K562 (cell line): ENCODE measurements around the gene PGLYRP1. TPM values are rescaled to one million over a fixed set of nuclear protein-coding genes. Genes with fewer than 3 reads are reported as not detected.
A peak's percentile ranks its signal among the peaks of the same experiment; 100 is the strongest.

ENCODE experiments used
- ATAC-seq: fragments of 200-7000 bp; cut with Tn5 transposase; 3 replicates; pipeline ENCODE4 v1.9.1; 2020; ENCODE audit warnings: moderate library complexity
- BruUV-seq: library from RNA; stranded (reverse); fragments of 400-500 nt; replicated peaks from 2 replicates; lab custom pipeline; 2021; lab: Mats Ljungman, UMichigan
- CTCF ChIA-PET: fragments of 300-600 bp; formaldehyde crosslinking; extraction: SDS; loops from one replicate; lab custom pipeline; 2021; ENCODE audit warnings: low intra/inter-chr PET ratio; lab: Yijun Ruan, JAX
- POLR2A ChIA-PET: fragments of 300-600, 350-650 bp; sonication (Branson Sonifier 250); formaldehyde crosslinking; extraction: SDS; loops from one replicate; lab custom pipeline; 2021; ENCODE audit warnings: antibody characterized with exemption, inconsistent platforms; lab: Yijun Ruan, JAX
- DNase-seq, 4 experiments: peaks; one replicate each; pipeline versions ENCODE4 v3.0.0 to v3.0.0-alpha.2; 2011 to 2018; ENCODE audit warnings: low spot score in 3 of 4, mixed read lengths in 3 of 4; ENCODE audit errors: extremely low read depth in 1 of 4
- FAIRE-seq: peaks from 2 replicates; lab custom pipeline; 2011; peaks lifted over from hg19 to GRCh38; lab: Jason Lieb, UNC
- H2AFZ ChIP-seq: 2 replicates; pipeline ENCODE4 v1.6.0; 2011; ENCODE audit warnings: low read depth, low read length, control low read depth, inconsistent platforms
- H3K27ac ChIP-seq: fragments of 200-600 bp; 3 replicates; pipeline ENCODE4 v1.8.0; 2011; ENCODE audit warnings: low read depth, mild to moderate bottlenecking, control low read depth, inconsistent platforms, low read length, moderate library complexity, mixed read lengths; ENCODE audit errors: extremely low read depth
- H3K27me3 ChIP-seq, 2 experiments: fragments of 300-600 bp in 1 of 2; 2 replicates in 1 of 2; 3 replicates in 1 of 2; pipeline versions ENCODE4 v1.6.0 to v1.8.0; 2011; ENCODE audit warnings: inconsistent platforms in 2 of 2, low read length in 2 of 2, mild to moderate bottlenecking in 1 of 2, mixed read lengths in 1 of 2, moderate library complexity in 1 of 2; ENCODE audit not compliant: control insufficient read depth in 2 of 2, insufficient read depth in 2 of 2
- H3K36me3 ChIP-seq: fragments of 300-600 bp; 3 replicates; pipeline ENCODE4 v1.8.0; 2011; ENCODE audit warnings: mild to moderate bottlenecking, low read length, inconsistent platforms; ENCODE audit not compliant: control insufficient read depth, insufficient read depth
- H3K4me1 ChIP-seq, 2 experiments: fragments of 200-600 bp in 1 of 2; replicated peaks in 1 of 2; 2 replicates in 1 of 2; 3 replicates in 1 of 2; pipeline versions ENCODE4 v1.5.1 to v1.8.0; 2011; ENCODE audit warnings: inconsistent platforms in 2 of 2, low read length in 2 of 2, mild to moderate bottlenecking in 1 of 2, mixed read lengths in 1 of 2, moderate library complexity in 1 of 2; ENCODE audit not compliant: control insufficient read depth in 2 of 2, insufficient read depth in 2 of 2
- H3K4me2 ChIP-seq: 2 replicates; pipeline ENCODE4 v1.6.1; 2011; ENCODE audit warnings: low read length, control low read depth, inconsistent platforms, mixed read lengths; ENCODE audit not compliant: insufficient read depth
- H3K4me3 ChIP-seq: fragments of 200-600 bp; sonication (generic), shearing (Covaris generic); 2 replicates; pipeline ENCODE4 v1.5.1; 2016; ENCODE audit warnings: control low read depth, inconsistent platforms
- H3K79me2 ChIP-seq: fragments of 200-600 bp; 3 replicates; pipeline ENCODE4 v1.8.0; 2011; ENCODE audit warnings: low read length, inconsistent platforms; ENCODE audit not compliant: control insufficient read depth, insufficient read depth
- H3K9ac ChIP-seq, 2 experiments: 2 replicates each; pipeline versions ENCODE4 v1.6.0 to v1.6.1; 2011; ENCODE audit warnings: low read depth in 2 of 2, low read length in 2 of 2, control low read depth in 1 of 2, inconsistent platforms in 1 of 2, mild to moderate bottlenecking in 1 of 2, mixed read lengths in 1 of 2; ENCODE audit not compliant: insufficient read depth in 1 of 2
- H3K9me1 ChIP-seq: one replicate; pipeline ENCODE4 v1.6.0; 2011; ENCODE audit warnings: inconsistent platforms, mild to moderate bottlenecking, low read length, moderate library complexity; ENCODE audit not compliant: control insufficient read depth, insufficient read depth
- H3K9me3 ChIP-seq: replicated peaks from 2 replicates; pipeline ENCODE4 v1.5.1; 2011; ENCODE audit warnings: low read depth, low read length, inconsistent platforms; ENCODE audit not compliant: control insufficient read depth, insufficient read depth
- H4K20me1 ChIP-seq: replicated peaks from 2 replicates; pipeline ENCODE4 v1.6.1; 2011; ENCODE audit warnings: low read length, inconsistent platforms, mixed read lengths; ENCODE audit not compliant: control insufficient read depth, insufficient read depth
- ATF7 ChIP-seq: fragments of 450-650 bp; IDR thresholded peaks from 2 replicates; pipeline ENCODE4 v1.7.1; 2014; ENCODE audit warnings: mild to moderate bottlenecking, moderate library complexity
- BDP1 ChIP-seq: IDR thresholded peaks from 3 replicates; pipeline ENCODE4 v1.6.1; 2011; ENCODE audit not compliant: insufficient read length, insufficient read depth
- HLTF ChIP-seq: fragments of 450-650 bp; IDR thresholded peaks from 2 replicates; pipeline ENCODE4 v1.6.1; 2016
- IRF2 ChIP-seq: sonication (generic); formaldehyde crosslinking; IDR thresholded peaks from 2 replicates; pipeline ENCODE4 v1.8.1; 2022; ENCODE audit warnings: mild to moderate bottlenecking, missing genetic modification reagents
- NFIC ChIP-seq: fragments of 450-650 bp; IDR thresholded peaks from 2 replicates; pipeline ENCODE4 v1.6.1; 2017; ENCODE audit warnings: mild to moderate bottlenecking, inconsistent platforms
- WGBS: fragments of 100-300 bp; shearing (Covaris generic); methylation state at CpG from one replicate; pipeline ENCODE4 v1.1.6; 2016; ENCODE audit warnings: low coverage, mixed read lengths; ENCODE audit not compliant: insufficient coverage; ENCODE audit errors: missing lambda C conversion rate; 5-methylcytosine and 5-hydroxymethylcytosine counted together
- in situ Hi-C: fragments of 300-500 bp; cut with MboI; formaldehyde crosslinking; loops from 4 replicates; pipeline ENCODE4 v1.15.0; 2018; ENCODE audit warnings: inconsistent platforms, mixed read lengths
- intact Hi-C: fragments of 100-400 bp; cut with micrococcal nuclease; formaldehyde crosslinking; loops from 2 replicates; pipeline ENCODE4 v1.14.2; 2022
- polyA plus RNA-seq, 8 experiments: library from polyadenylated mRNA; depleted of rRNA in 4 of 8; stranded (reverse) in 5 of 8; unstranded in 3 of 8; fragments of >200 nt; fragmentation: Nextera tagmentation in 2 of 8; fragmentation: Illumina TruSeq in 1 of 8; extraction: Ambion mirVana in 2 of 8; extraction: Trizol in 1 of 8; gene quantifications; 2 replicates each; pipeline versions ENCODE4 v1.2.1 to v1.2.3, GENCODE V29; 2011 to 2014; ENCODE audit warnings: inconsistent platforms in 1 of 8, missing spikeins in 1 of 8
- total RNA-seq, 7 experiments: library from RNA; depleted of rRNA in 6 of 7; stranded (reverse); fragments of >200 nt in 6 of 7; fragmentation: Illumina TruSeq in 2 of 7; extraction: Trizol in 2 of 7; gene quantifications; 2 replicates each; pipeline versions ENCODE4 v1.2.1 to v1.2.3, GENCODE V29; 2011 to 2021; ENCODE audit warnings: low replicate concordance in 1 of 7
- TF ChIP-seq, protein P1 (sequence below): fragments of 250-450 bp; sonication (Bioruptor Pico); IDR thresholded peaks from 2 replicates; pipeline ENCODE4 v1.8.0; 2021; ENCODE audit warnings: moderate library complexity, mild to moderate bottlenecking, inconsistent platforms

PGLYRP1 gene
- total and polyA plus RNA-seq, 9 of the 15 experiments (the other 6 are each of a cell fraction or from before 2014, with no cell fraction given): not detected

DNA sequence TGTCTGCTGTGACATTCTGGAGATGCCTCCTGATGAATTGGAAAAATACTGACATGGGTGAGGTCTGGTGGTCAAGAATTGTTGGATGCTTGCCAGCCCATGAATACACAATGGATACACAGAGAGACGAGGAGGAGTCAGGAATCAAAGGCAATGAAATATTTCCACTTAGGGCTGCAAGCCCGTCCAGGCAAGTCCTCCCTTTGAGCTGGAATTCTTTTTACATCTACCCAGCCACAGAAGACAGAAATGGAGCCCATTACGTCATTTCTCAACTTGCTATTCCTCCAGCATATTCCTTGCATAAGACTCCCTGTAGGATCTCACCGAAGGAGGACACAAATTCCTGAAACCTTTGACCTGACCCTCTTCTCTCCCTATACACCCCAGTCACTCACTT, 33.7 kb upstream of the PGLYRP1 start:
- Histone ChIP-seq H2AFZ (no peak overlapping the region), H3K9me1 (no peaks in the 10 kb centered on the region), H3K36me3 (no peaks in the 10 kb centered on the region), H3K9me3 (no peaks in the 10 kb centered on the region; the same call in 1 of the 2 replicates), H3K4me3 (no peak overlapping the region), H4K20me1 (no peaks in the 10 kb centered on the region), H3K27me3 (0 out of 5 replicates have a peak, but pooled peaks cover 0 to 4% of the 10 kb centered on the region in 2 experiments), H3K4me2 (no peak overlapping the region), H3K4me1 (no peaks in the 10 kb centered on the region), H3K27ac (no peak overlapping the region), H3K9ac (no peak overlapping the region), H3K79me2 (no peaks in the 10 kb centered on the region)
- ATAC-seq: no peak
- WGBS: 3% methylated on average over 4 of the region's 4 CpGs
- no peak for FAIRE-seq
- POLR2A ChIA-PET: no interaction called here
- intact Hi-C loops (no loop called here), in situ Hi-C loops (no loop called here)
- CTCF ChIA-PET: no interaction called here
- no TSS peak for BruUV-seq
- no peak for TF ChIP-seq BDP1
- TF ChIP-seq ATF7: peak; percentile 30; the same call in 1 of the 2 replicates
- TF ChIP-seq NFIC: 0 out of 2 replicates have a peak, but pooled peaks have one; percentile 38
- DNase-seq: no peak

DNA sequence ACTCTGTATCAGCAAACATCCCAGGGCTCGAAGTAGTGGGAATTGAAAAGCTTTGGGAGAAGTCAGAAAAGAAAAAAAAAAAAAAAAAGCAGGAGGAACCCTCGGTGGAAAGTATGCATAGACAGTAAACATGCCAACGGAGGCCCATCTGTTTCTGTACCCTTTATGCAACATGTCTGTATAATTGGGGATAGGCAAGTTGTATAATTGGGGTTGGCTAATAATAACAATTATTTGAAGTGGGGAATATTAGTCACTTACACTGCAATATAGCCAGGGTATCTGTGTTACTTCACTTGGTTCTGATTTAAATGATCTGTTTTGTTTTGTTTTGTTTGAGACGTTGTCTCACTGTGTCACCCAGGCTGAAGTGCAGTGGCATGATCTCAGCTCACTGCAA, 30.0 kb upstream of the PGLYRP1 start:
- TF ChIP-seq HLTF (no peak), IRF2 (no peak)
- TF ChIP-seq, protein P1, sequence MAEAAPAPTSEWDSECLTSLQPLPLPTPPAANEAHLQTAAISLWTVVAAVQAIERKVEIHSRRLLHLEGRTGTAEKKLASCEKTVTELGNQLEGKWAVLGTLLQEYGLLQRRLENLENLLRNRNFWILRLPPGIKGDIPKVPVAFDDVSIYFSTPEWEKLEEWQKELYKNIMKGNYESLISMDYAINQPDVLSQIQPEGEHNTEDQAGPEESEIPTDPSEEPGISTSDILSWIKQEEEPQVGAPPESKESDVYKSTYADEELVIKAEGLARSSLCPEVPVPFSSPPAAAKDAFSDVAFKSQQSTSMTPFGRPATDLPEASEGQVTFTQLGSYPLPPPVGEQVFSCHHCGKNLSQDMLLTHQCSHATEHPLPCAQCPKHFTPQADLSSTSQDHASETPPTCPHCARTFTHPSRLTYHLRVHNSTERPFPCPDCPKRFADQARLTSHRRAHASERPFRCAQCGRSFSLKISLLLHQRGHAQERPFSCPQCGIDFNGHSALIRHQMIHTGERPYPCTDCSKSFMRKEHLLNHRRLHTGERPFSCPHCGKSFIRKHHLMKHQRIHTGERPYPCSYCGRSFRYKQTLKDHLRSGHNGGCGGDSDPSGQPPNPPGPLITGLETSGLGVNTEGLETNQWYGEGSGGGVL (CRISPR knock-in tag): no peak
- TF ChIP-seq, all 486 proteins: peak for 0
- in situ Hi-C loops: no loop called here
- FAIRE-seq: no peak

More for the DNA sequence above, 30.0 kb upstream of the PGLYRP1 start:
- Histone ChIP-seq H3K4me1 (no peaks in the 10 kb centered on the region), H3K9ac (no peak overlapping the region), H3K27me3 (0 out of 5 replicates have a peak, but pooled peaks cover 0 to 10% of the 10 kb centered on the region in 2 experiments), H2AFZ (no peak overlapping the region), H3K9me1 (no peaks in the 10 kb centered on the region), H3K4me3 (no peak overlapping the region), H3K4me2 (no peak overlapping the region), H3K9me3 (no peaks in the 10 kb centered on the region), H3K27ac (no peak overlapping the region), H3K36me3 (no peaks in the 10 kb centered on the region), H3K79me2 (no peaks in the 10 kb centered on the region), H4K20me1 (no peaks in the 10 kb centered on the region)
- intact Hi-C loops: no loop called here
- ChIA-PET POLR2A (interaction anchor here (2.9 kb wide), 1 partner anchor 21 kb away, joined by 8 read pairs; no protein-coding TSS in a partner anchor), CTCF (interaction anchor here (0.6 to 0.8 kb wide), 3 partner anchors 9 to 25 kb away, joined by 3 read pairs; no protein-coding TSS in a partner anchor)
- ATAC-seq (no peak), DNase-seq (no peak)
- 3% methylated on average over 4 of the region's 4 CpGs for WGBS
- BruUV-seq: no TSS peak
